ENCODE measurements around the gene CARS2. TPM values are rescaled to one million over a fixed set of nuclear protein-coding genes. Genes with fewer than 3 reads are reported as not detected.

Gene CARS2
- total and polyA plus RNA-seq, 2 of the 8 experiments (the other 6 are each of a cell fraction or from before 2014, with no cell fraction given), result 47.7 to 55.9 TPM

- H3K79me2 ChIP-seq (ENCODE audit: control insufficient read depth in 1 of 2, insufficient read depth in 2 of 2, low read length in 2 of 2), result no peaks in the 10 kb centered on the region
Measured at GRCh38 chr13:110748271-110748670, 42.4 kb upstream of the CARS2 start.

More at GRCh38 chr13:110748271-110748670, 42.4 kb upstream of the CARS2 start:
- Histone ChIP-seq H3K56ac (replicated peaks; ENCODE audit: insufficient read length, low read depth, low read length) (no peak overlapping the region), H4K8ac (ENCODE audit: extremely low read depth, insufficient read depth, low read length) (no peak overlapping the region), H3K36me3 (ENCODE audit: control insufficient read depth in 2 of 4, insufficient read depth in 4 of 4, low read length in 3 of 4) (peaks cover 0 to 2% (median 0%) of the 10 kb centered on the region in 4 experiments; a peak in 1 of 8 replicates), H3K4ac (replicated peaks; ENCODE audit: insufficient read length, low read depth, low read length) (no peak overlapping the region), H2BK20ac (ENCODE audit: low read length) (no peak overlapping the region), H2AFZ (ENCODE audit: low read length) (no peak overlapping the region), H3K4me3 (ENCODE audit: extremely low read depth in 1 of 4, insufficient read depth in 2 of 4, low read depth in 3 of 4, low read length in 4 of 4) (no peak overlapping the region), H4K5ac (ENCODE audit: insufficient read length, low read depth, low read length) (no peak overlapping the region), H4K91ac (replicated peaks; ENCODE audit: insufficient read length, low read length) (no peak overlapping the region), H3K4me2 (ENCODE audit: insufficient read depth in 1 of 2, low read depth in 2 of 2, low read length in 2 of 2) (no peak overlapping the region), H3K9me3 (ENCODE audit: insufficient read depth in 2 of 2, low read depth in 1 of 2, low read length in 1 of 2) (peaks cover 9 to 14% of the 10 kb centered on the region in 2 experiments), H3K27ac (ENCODE audit: low read depth, low read length) (no peak overlapping the region), H3K79me1 (ENCODE audit: low read depth, low read length) (no peaks in the 10 kb centered on the region), H2BK120ac (replicated peaks; ENCODE audit: low read depth, low read length) (no peak overlapping the region), H4K20me1 (replicated peaks in 1 of 2; ENCODE audit: control insufficient read depth in 1 of 2, insufficient read depth in 2 of 2, low read length in 2 of 2) (no peaks in the 10 kb centered on the region), H2BK5ac (ENCODE audit: low read depth, low read length) (no peak overlapping the region), H3K23ac (ENCODE audit: insufficient read length) (no peak overlapping the region), H3K27me3 (replicated peaks in 1 of 4; ENCODE audit: control insufficient read depth in 3 of 4, extremely low read depth in 1 of 4, insufficient read depth in 3 of 4, low read length in 3 of 4) (no peaks in the 10 kb centered on the region), H3K9ac (replicated peaks in 1 of 4; ENCODE audit: extremely low read depth in 1 of 4, low read depth in 3 of 4, low read length in 3 of 4) (no peak overlapping the region), H3K18ac (ENCODE audit: extremely low read depth, low read length) (no peak overlapping the region), H3K23me2 (ENCODE audit: low read depth, low read length) (no peaks in the 10 kb centered on the region), H3K4me1 (replicated peaks in 1 of 4; ENCODE audit: control insufficient read depth in 3 of 4, insufficient read depth in 4 of 4, low read length in 3 of 4) (peaks cover 0 to 2% (median 0%) of the 10 kb centered on the region in 4 experiments; a peak in 4 of 7 replicates), H2BK15ac (ENCODE audit: low read length) (no peak overlapping the region), H3K14ac (ENCODE audit: insufficient read length) (no peak overlapping the region), H2AK5ac (ENCODE audit: low read depth, low read length) (no peak overlapping the region), H2BK12ac (ENCODE audit: low read depth, low read length) (no peak overlapping the region)
- TF ChIP-seq KDM5A (IDR thresholded peaks at IDR 0.05; ENCODE audit: low read length) (no peak), NRF1 (IDR thresholded peaks at IDR 0.05; ENCODE audit: low read depth, low read length) (no peak), EGR1 (IDR thresholded peaks at IDR 0.05; ENCODE audit: borderline replicate concordance, low read depth, low read length) (no peak), KDM4A (IDR thresholded peaks at IDR 0.05; ENCODE audit: low read depth, low read length, severe bottlenecking) (no peak), CEBPB (IDR thresholded peaks at IDR 0.05; ENCODE audit: low read depth, low read length) (no peak), FOSL1 (IDR thresholded peaks at IDR 0.05; ENCODE audit: insufficient read depth, low read depth, low read length) (no peak), MAX (IDR thresholded peaks at IDR 0.05) (no peak), RNF2 (IDR thresholded peaks at IDR 0.05; ENCODE audit: borderline replicate concordance, low read depth, low read length, missing control alignments, poor library complexity, severe bottlenecking) (no peak), MAFK (IDR thresholded peaks at IDR 0.05; ENCODE audit: low read depth, low read length) (no peak), TAF1 (IDR thresholded peaks at IDR 0.05; ENCODE audit: low read depth, low read length) (no peak)
- POLR2A ChIA-PET (ENCODE audit: partially characterized antibody), result no interaction called here
- CTCF ChIA-PET (ENCODE audit: partially characterized antibody), result interaction anchor here (0.6 to 1.3 kb wide), 3 partner anchors 64 to 71 kb away, joined by 3 to 4 read pairs (median 3); no protein-coding TSS in a partner anchor
- FAIRE-seq, result no peak
- DNase-seq (ENCODE audit: low read depth in 1 of 2, low spot score in 2 of 2), result no peak
- 73% methylated on average over 4 of the region's 4 CpGs; no CpG with 5 or more reads in 1 of the 2 experiments for WGBS, 2 experiments (ENCODE audit: extremely low coverage in 1 of 2, insufficient coverage in 1 of 2, insufficient read length in 1 of 2, insufficient replicate concordance in 2 of 2, low coverage in 1 of 2, low lambda C conversion rate in 2 of 2, missing lambda C conversion rate in 1 of 2)

All from H1 (cell line).